Measurements from ENCODE around the gene CD63. TPM values are rescaled to one million over a fixed set of nuclear protein-coding genes. Genes with fewer than 3 reads are reported as not detected.

Gene CD63
- total and polyA plus RNA-seq, 9 of the 15 experiments (the other 6 are each of a cell fraction or from before 2014, with no cell fraction given): 313 to 735 (median 433) TPM

GRCh38 chr12:55722948-55723347 lies 5.9 kb downstream of the CD63 start:
- DNase-seq (ENCODE audit: extremely low read depth in 1 of 4, low spot score in 3 of 4) (no peak), ATAC-seq (no peak), FAIRE-seq (no peak)
- Histone ChIP-seq H2AFZ (ENCODE audit: low read depth, low read length) (no peak overlapping the region), H3K9me3 (replicated peaks; ENCODE audit: control insufficient read depth, insufficient read depth, low read depth, low read length) (no peaks in the 10 kb centered on the region), H3K4me1 (replicated peaks in 1 of 2; ENCODE audit: control insufficient read depth in 2 of 2, insufficient read depth in 2 of 2, low read length in 2 of 2) (peaks cover 13 to 31% of the 10 kb centered on the region in 2 experiments; a peak in 4 of 5 replicates), H3K4me2 (ENCODE audit: insufficient read depth, low read length) (no peak overlapping the region), H3K27me3 (ENCODE audit: control insufficient read depth in 2 of 2, insufficient read depth in 2 of 2, low read length in 2 of 2) (no peaks in the 10 kb centered on the region), H3K9me1 (ENCODE audit: control insufficient read depth, insufficient read depth, low read length) (no peaks in the 10 kb centered on the region), H3K9ac (ENCODE audit: insufficient read depth in 1 of 2, low read depth in 2 of 2, low read length in 2 of 2) (no peak overlapping the region), H3K79me2 (ENCODE audit: control insufficient read depth, insufficient read depth, low read length) (peaks cover 15% of the 10 kb centered on the region), H3K4me3 (no peak overlapping the region), H3K36me3 (ENCODE audit: control insufficient read depth, insufficient read depth, low read length) (peaks cover 42% of the 10 kb centered on the region), H3K27ac (ENCODE audit: extremely low read depth, low read depth, low read length) (no peak overlapping the region), H4K20me1 (replicated peaks; ENCODE audit: control insufficient read depth, insufficient read depth, low read length) (peaks cover 22% of the 10 kb centered on the region; the same call in 1 of the 2 replicates)
- in situ Hi-C loops (cut with MboI) (no loop called here), intact Hi-C loops (cut with micrococcal nuclease) (loop anchor here (1.0 kb wide), 1 partner anchor 64 kb away; no protein-coding TSS in a partner anchor)
- ChIA-PET POLR2A (interaction anchor here (0.8 to 1.5 kb wide), 3 partner anchors 10 to 76 kb away, joined by 3 to 5 read pairs (median 3); no protein-coding TSS in a partner anchor), CTCF (ENCODE audit: low intra/inter-chr PET ratio) (interaction anchor here (1.0 kb wide), 1 partner anchor 74 kb away, joined by 4 read pairs; no protein-coding TSS in a partner anchor)
- WGBS (ENCODE audit: insufficient coverage, low coverage, missing lambda C conversion rate): 96% methylated on average over 8 of the region's 8 CpGs
- no peak for TF ChIP-seq SUPT5H (IDR thresholded peaks at IDR 0.05)
- peak; percentile 29; the same call in 1 of the 2 replicates for TF ChIP-seq POLR2G (IDR thresholded peaks at IDR 0.05; ENCODE audit: low read depth, low read length)
- no TSS peak for BruUV-seq (replicated peaks)

- H3K9me3 ChIP-seq (replicated peaks; ENCODE audit: control insufficient read depth, insufficient read depth, low read depth, low read length): no peaks in the 10 kb centered on the region
- peaks cover 15 to 25% of the 10 kb centered on the region in 2 experiments; a peak in 4 of 5 replicates for H3K4me1 ChIP-seq (replicated peaks in 1 of 2; ENCODE audit: control insufficient read depth in 2 of 2, insufficient read depth in 2 of 2, low read length in 2 of 2)
- POLR2A ChIA-PET: interaction anchor here (0.6 to 1.9 kb wide), 4 partner anchors 10 to 615 kb away, joined by 3 to 6 read pairs (median 4); no protein-coding TSS in a partner anchor
- no peaks in the 10 kb centered on the region for H3K27me3 ChIP-seq (ENCODE audit: control insufficient read depth in 2 of 2, insufficient read depth in 2 of 2, low read length in 2 of 2)
- peaks cover 13% of the 10 kb centered on the region; the same call in 1 of the 2 replicates for H4K20me1 ChIP-seq (replicated peaks; ENCODE audit: control insufficient read depth, insufficient read depth, low read length)
- H3K79me2 ChIP-seq (ENCODE audit: control insufficient read depth, insufficient read depth, low read length): peaks cover 6% of the 10 kb centered on the region
- H2AFZ ChIP-seq (ENCODE audit: low read depth, low read length): no peak overlapping the region
- no peaks in the 10 kb centered on the region for H3K9me1 ChIP-seq (ENCODE audit: control insufficient read depth, insufficient read depth, low read length)
- no peak overlapping the region for H3K4me2 ChIP-seq (ENCODE audit: insufficient read depth, low read length)
- BruUV-seq (replicated peaks): no TSS peak
- in situ Hi-C loops (cut with MboI) (no loop called here), intact Hi-C loops (cut with micrococcal nuclease) (loop anchor here (1.0 kb wide), 1 partner anchor 40 kb away; a partner anchor contains a TSS)
- DNase-seq (ENCODE audit: extremely low read depth in 1 of 4, low spot score in 3 of 4): no peak
- H3K27ac ChIP-seq (ENCODE audit: extremely low read depth, low read depth, low read length): no peak overlapping the region
- ATAC-seq: no peak
- H3K9ac ChIP-seq (ENCODE audit: insufficient read depth in 1 of 2, low read depth in 2 of 2, low read length in 2 of 2): no peak overlapping the region; a peak in 1 of 4 replicates
- FAIRE-seq: no peak
- no peak overlapping the region for H3K4me3 ChIP-seq
- peaks cover 35% of the 10 kb centered on the region for H3K36me3 ChIP-seq (ENCODE audit: control insufficient read depth, insufficient read depth, low read length)
- CTCF ChIA-PET (ENCODE audit: low intra/inter-chr PET ratio): interaction anchor here (1.2 kb wide), 1 partner anchor 532 kb away, joined by 4 read pairs; no protein-coding TSS in a partner anchor
- TF ChIP-seq RBFOX2 (IDR thresholded peaks at IDR 0.05; ENCODE audit: low read depth, low read length) (no peak), POLR2G (IDR thresholded peaks at IDR 0.05; ENCODE audit: low read depth, low read length) (peak; percentile 53; the same call in 1 of the 2 replicates)
- WGBS (ENCODE audit: insufficient coverage, low coverage, missing lambda C conversion rate): 72% methylated on average over 13 of the region's 14 CpGs
Observed at GRCh38 chr12:55721601-55722213, 7.1 kb downstream of the CD63 start.

Measured in K562 (cell line).